ENCODE results near the gene OSCP1. TPM values are rescaled to one million over a fixed set of nuclear protein-coding genes. Genes with fewer than 3 reads are reported as not detected.

Gene OSCP1
- total and polyA plus RNA-seq, 8 donors = 9.3 to 23.4 (median 14.5) TPM

DNA sequence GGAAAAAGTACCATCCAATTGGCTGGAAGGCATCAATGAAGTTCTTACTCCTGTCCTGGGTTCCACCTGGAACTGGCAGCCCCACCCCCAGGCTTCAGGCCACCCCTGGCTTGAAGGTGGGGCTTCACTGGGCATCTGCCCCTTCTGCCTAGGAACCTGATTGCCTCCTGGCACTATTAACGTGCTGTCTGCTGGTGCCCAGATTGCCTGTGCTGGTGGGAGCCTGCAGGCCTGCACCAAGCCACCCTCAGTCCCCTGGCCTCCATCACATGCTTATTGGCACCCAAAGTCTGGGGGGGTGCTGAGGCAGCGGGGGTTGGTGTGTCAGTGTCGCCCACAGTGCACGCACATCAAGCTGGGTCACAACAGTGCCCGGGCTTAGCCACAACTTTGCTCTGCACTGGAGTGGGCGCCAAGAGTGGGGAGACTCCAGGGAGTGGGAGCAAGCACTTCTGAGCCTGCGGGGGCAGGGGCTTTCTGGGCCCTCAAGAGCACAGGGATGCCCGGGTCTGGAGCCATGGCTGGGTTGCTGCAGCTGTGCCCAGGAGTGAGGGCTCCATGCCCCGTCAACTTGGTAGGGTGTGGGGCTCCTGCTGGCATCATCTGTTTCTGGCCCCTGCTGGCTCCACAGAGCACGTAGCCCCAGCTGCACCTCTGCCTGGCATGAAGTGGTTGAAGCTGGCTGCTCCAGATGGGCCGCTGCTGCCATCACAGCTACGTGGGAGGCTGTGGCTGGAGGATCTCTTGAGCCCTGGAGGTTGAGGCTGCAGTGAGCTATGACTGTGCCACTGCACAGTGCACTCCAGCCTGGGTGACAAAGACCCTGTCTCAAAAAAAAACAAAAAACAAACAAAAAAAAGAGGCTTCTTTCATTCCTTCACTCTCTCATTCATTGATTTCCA is 48.4 kb downstream of the OSCP1 start:
- H3K27ac ChIP-seq = peak overlapping the region; percentile 20 to 83
- TF ChIP-seq, protein P1, sequence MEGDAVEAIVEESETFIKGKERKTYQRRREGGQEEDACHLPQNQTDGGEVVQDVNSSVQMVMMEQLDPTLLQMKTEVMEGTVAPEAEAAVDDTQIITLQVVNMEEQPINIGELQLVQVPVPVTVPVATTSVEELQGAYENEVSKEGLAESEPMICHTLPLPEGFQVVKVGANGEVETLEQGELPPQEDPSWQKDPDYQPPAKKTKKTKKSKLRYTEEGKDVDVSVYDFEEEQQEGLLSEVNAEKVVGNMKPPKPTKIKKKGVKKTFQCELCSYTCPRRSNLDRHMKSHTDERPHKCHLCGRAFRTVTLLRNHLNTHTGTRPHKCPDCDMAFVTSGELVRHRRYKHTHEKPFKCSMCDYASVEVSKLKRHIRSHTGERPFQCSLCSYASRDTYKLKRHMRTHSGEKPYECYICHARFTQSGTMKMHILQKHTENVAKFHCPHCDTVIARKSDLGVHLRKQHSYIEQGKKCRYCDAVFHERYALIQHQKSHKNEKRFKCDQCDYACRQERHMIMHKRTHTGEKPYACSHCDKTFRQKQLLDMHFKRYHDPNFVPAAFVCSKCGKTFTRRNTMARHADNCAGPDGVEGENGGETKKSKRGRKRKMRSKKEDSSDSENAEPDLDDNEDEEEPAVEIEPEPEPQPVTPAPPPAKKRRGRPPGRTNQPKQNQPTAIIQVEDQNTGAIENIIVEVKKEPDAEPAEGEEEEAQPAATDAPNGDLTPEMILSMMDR (IDR thresholded peaks at IDR 0.05) = no peak
- intact Hi-C loops (cut with DNase I) = no loop called here
- no peak for ATAC-seq
- H3K4me3 ChIP-seq = peak overlapping the region in 1 of 2 donors; percentile 19
- no peaks in the 10 kb centered on the region for H3K27me3 ChIP-seq
- H3K4me1 ChIP-seq = peaks cover 4 to 26% of the 10 kb centered on the region in 2 donors
- no peaks in the 10 kb centered on the region for H3K36me3 ChIP-seq
- DNase-seq = no peak
- no peaks in the 10 kb centered on the region for H3K9me3 ChIP-seq

DNA sequence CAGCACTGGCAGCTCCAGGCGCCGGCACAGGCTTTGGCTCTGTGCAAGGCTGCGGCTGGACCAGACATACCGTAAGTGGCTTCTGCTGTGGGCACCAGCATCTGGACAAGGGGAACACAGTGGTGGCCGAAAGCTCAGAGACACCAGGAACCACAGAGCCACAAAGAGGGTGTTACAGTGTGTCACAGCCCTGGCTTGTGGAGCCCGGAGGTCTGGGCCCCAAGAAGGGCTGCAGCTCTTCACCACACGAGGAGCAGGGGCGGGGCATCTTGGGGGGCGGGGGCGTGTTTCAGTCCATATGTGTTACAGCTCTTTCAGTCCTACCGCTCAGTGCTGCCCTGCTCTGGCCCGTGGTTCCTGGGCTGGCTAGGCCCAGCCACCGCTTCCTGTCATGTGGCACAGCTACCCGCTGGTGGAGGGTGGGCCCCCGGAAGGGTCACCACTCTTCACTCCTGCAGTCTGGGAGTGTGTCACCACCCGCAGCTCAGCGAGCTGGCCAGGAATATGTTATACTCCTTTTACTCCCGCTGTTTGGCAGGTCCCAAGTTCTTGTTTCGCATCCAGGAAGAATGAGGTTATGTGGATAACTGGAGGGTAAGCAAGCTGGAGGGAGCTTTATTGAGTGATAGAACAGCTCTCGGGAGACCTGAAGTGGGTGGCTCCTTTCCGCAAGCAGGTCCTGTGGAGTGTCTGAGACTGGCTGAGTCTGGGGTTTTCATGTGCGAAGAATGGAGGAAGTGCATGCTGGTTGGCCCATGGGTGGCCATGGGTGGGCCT is 49.2 kb downstream of the OSCP1 start:
- H3K27ac ChIP-seq = peak overlapping the region; percentile 20 to 83
- ATAC-seq = peak; percentile 55
- intact Hi-C loops (cut with DNase I) = no loop called here

DNA sequence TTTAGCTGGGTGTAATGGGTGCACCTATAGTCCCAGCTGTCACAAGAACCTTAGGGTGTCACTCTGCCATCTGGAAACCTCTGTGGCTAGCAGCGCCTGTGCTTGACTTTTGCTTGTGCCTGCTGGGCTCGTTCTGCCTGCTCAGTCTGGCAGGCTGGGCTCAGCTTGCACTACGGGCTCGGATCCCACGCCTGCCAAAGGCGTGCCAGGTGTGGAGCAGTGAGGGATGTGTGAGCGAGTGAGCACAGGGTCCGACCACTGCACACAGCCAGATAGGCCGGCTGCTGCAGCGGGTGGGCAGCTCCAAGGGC is 49.8 kb downstream of the OSCP1 start:
- intact Hi-C loops (cut with DNase I) = no loop called here
- DNase-seq = peak in 1 of 4 donors; percentile 78
- TF ChIP-seq, protein P1 (IDR thresholded peaks at IDR 0.05) = no peak
- Histone ChIP-seq H3K4me3 (no peak overlapping the region), H3K9me3 (no peaks in the 10 kb centered on the region), H3K27ac (peak overlapping the region in 1 of 2 donors; percentile 83), H3K36me3 (no peaks in the 10 kb centered on the region), H3K27me3 (no peaks in the 10 kb centered on the region), H3K4me1 (peaks cover 4 to 39% of the 10 kb centered on the region in 2 donors)
- no peak for ATAC-seq

More for the DNA sequence above, 49.2 kb downstream of the OSCP1 start:
- Histone ChIP-seq H3K9me3 (no peaks in the 10 kb centered on the region), H3K4me3 (peak overlapping the region in 1 of 2 donors; percentile 19), H3K4me1 (peaks cover 4 to 34% of the 10 kb centered on the region in 2 donors), H3K36me3 (no peaks in the 10 kb centered on the region), H3K27me3 (no peaks in the 10 kb centered on the region)
- peak in 3 of 4 donors; percentile 13 to 92 (median 88) for DNase-seq
- TF ChIP-seq, protein P1 (IDR thresholded peaks at IDR 0.05) = no peak

DNA sequence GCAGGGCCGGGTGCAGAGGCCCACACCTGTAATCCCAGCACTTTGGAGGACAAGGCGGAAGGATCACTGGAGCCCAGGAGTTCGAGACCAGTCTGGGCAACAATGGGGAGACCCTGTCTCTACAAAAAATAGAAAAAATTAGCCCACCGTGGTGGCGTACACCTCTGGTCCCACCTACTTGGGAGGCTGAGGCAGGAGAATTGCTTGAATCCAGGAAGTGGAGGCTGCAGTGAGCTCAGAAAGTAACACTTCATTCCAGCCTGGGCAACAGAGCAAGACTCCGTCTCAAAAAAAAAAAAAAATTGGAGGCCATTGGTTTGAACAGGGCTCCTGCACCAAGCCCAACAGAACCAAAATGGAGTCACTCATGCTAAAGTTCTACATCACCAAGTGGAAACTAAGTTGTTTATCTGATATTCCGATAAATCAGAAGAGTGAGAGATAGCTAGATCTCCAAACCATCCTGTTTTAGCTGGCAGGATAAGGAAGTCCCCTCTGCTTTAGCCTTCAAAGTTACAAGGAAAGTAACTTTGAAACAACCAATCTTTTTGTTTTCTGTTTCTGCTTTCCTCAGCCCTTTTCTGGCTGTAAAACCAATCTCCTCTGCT is 51.8 kb downstream of the OSCP1 start:
- Histone ChIP-seq H3K9me3 (no peaks in the 10 kb centered on the region), H3K27me3 (no peaks in the 10 kb centered on the region), H3K4me3 (no peak overlapping the region), H3K27ac (peak overlapping the region; percentile 92 to 96), H3K4me1 (peaks cover 4 to 45% of the 10 kb centered on the region in 2 donors), H3K36me3 (peaks cover 0 to 6% of the 10 kb centered on the region in 2 donors)
- ATAC-seq (no peak), DNase-seq (no peak)
- TF ChIP-seq, protein P1 (IDR thresholded peaks at IDR 0.05) = no peak
- intact Hi-C loops (cut with DNase I) = no loop called here
